Skeletal muscle satellite cell (primary cell): ENCODE results near the gene WDR91.

Source experiments
- H3K27me3 ChIP-seq: 2 replicates; pipeline ENCODE4 v1.7.0; 2013; ENCODE audit warnings: low read length; ENCODE audit not compliant: control insufficient read depth, insufficient read depth
- H3K36me3 ChIP-seq: 2 replicates; pipeline ENCODE4 v1.7.0; 2013; ENCODE audit warnings: mild to moderate bottlenecking, control low read depth, low read length; ENCODE audit not compliant: insufficient read depth
- H3K4me1 ChIP-seq: 2 replicates; pipeline ENCODE4 v1.7.0; 2013; ENCODE audit warnings: low read length; ENCODE audit not compliant: control insufficient read depth, insufficient read depth
- H3K4me2 ChIP-seq: 2 replicates; pipeline ENCODE4 v1.7.0; 2013; ENCODE audit warnings: mild to moderate bottlenecking, low read length
- H3K4me3 ChIP-seq: 2 replicates; pipeline ENCODE4 v1.7.0; 2013; ENCODE audit warnings: low read length
- H3K9ac ChIP-seq: 2 replicates; pipeline ENCODE4 v1.7.0; 2013; ENCODE audit warnings: mild to moderate bottlenecking, low read depth, low read length, moderate library complexity
- H3K9me3 ChIP-seq: replicated peaks from 2 replicates; pipeline ENCODE4 v1.7.0; 2013; ENCODE audit warnings: mild to moderate bottlenecking, control low read depth, low read length

Gene WDR91

DNA sequence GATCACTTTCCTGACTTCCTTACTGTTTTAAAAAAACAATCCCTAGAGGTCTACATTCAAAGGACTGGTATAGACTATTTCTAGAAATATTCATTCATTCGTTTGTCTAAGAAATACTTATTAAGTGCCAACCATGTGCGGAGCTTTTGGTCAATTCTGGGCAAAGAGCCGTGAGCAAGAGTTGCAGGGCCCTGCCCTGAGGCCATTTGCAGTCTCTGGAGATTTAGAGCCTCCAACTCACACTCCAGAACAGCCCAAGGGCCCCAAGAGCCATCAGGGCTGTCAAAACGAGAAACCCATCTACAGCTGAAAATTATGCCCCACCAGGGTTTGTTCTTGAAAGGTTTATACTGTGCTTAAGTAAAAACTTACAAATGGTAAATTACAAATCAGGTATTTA lies 16.2 kb downstream of the WDR91 start:
- Histone ChIP-seq H3K4me3 (no peak overlapping the region), H3K4me2 (no peak overlapping the region), H3K4me1 (no peaks in the 10 kb centered on the region), H3K27me3 (no peaks in the 10 kb centered on the region), H3K9me3 (no peaks in the 10 kb centered on the region), H3K9ac (no peak overlapping the region), H3K36me3 (peaks cover 36% of the 10 kb centered on the region)

DNA sequence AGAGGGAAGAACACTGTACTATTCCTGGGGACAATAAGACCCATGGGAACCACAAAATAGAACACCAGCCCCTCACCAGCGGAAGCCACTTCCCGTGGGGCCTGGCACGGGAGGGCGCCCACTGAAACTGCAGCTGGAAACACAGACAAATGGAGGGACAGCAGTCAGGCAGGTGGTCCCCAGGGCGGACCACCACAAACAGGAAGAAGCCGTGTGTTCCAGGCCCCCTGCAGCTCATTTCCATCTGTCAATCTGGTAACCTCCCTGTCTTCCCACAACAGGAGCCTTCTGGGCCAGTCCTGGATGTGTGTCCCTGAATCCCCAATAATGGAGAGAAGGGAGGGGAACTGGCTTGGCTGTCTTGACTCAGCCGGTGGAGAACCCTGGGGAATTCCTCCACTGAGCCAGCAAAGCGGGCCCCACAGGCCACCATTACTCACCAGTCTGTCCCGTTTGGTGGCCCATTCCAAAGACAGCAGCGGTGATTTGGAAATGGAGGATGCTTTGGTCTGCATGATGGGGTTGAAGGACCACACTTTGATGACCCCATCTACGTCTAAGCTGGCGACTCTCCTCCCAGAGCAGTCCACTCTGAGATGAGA lies 16.7 kb downstream of the WDR91 start:
- Histone ChIP-seq H3K9ac (no peak overlapping the region), H3K4me3 (no peak overlapping the region), H3K4me1 (no peaks in the 10 kb centered on the region), H3K36me3 (peaks cover 36% of the 10 kb centered on the region), H3K9me3 (no peaks in the 10 kb centered on the region), H3K27me3 (no peaks in the 10 kb centered on the region), H3K4me2 (no peak overlapping the region)

DNA sequence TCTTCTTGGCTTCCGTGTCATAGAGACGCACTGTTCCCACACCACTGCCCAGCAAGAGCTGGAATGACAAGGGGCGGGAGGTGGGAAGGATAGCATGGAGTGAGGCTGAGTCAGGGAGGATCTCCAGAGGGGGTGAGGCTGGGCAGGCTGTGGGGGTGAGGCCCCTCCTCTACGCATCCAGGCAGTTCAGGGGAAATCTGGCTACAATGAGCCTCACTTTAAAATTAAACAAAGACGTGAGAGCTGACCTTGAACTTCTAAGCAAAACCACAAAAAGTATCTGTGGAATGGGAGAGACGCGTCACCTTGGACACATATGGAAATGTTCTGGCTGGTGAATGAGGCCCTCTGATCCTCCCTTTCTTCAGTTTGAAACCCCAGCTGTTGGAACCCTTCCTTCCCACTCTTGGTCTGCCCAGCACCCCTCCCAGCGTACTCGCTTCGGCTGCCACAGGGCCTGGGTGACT lies 17.7 kb downstream of the WDR91 start:
- H3K4me1 ChIP-seq, result no peaks in the 10 kb centered on the region
- H3K9me3 ChIP-seq, result no peaks in the 10 kb centered on the region
- no peak overlapping the region for H3K4me3 ChIP-seq
- H3K36me3 ChIP-seq, result peaks cover 34% of the 10 kb centered on the region
- no peak overlapping the region for H3K9ac ChIP-seq
- no peaks in the 10 kb centered on the region for H3K27me3 ChIP-seq
- no peak overlapping the region for H3K4me2 ChIP-seq

DNA sequence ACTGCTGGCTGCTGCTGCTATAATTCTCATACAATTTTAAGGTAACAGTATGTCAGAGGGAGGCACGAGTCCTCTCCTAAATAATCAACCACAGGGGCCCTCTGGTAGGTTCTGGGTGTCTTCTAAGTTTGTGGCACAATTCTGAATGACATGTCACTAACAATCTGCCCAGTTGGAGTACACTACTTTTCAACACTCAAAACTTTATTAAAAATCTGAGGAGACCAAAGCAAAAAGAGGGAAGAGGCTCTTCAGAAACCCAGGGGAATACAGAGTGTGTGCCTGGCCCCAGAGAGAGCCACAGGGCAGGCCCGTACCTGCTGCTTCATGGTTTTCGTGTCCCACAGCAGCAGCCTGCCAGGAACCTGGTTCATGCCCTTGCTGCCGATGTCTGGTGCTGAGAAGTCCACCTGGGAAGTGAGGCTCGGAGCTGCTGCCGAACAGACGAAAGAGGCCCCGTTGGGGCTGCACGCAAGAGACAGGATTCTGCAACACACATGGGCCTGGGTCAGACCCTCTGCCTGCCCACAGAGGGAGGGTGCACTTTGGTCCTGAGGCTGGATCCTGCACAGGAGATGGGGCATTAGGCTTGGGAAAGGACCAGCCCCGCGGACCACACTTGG lies 18.3 kb downstream of the WDR91 start:
- no peaks in the 10 kb centered on the region for H3K27me3 ChIP-seq
- H3K4me3 ChIP-seq, result no peak overlapping the region
- no peaks in the 10 kb centered on the region for H3K9me3 ChIP-seq
- H3K4me2 ChIP-seq, result no peak overlapping the region
- H3K4me1 ChIP-seq, result no peaks in the 10 kb centered on the region
- no peak overlapping the region for H3K9ac ChIP-seq
- peaks cover 35% of the 10 kb centered on the region for H3K36me3 ChIP-seq

DNA sequence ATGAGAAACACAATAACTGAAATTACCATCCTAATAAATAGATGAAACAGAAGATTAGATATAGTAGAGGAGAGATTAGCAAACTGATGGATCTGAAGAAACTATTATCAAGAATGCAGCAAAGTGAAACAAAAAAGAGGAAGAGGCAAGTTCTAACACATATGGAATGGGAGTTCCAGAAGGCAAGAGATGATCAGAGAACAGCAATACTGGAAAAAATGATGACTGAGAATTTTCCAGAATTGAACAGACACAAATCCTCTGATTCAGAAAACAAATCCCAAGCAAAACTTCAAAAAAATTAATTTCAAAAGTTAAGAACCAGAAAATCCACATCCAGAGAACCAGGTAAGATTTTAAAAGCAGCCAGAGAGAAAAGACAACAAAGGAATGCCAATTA lies 20.6 kb downstream of the WDR91 start:
- H3K9ac ChIP-seq, result no peak overlapping the region
- no peak overlapping the region for H3K4me2 ChIP-seq
- no peaks in the 10 kb centered on the region for H3K4me1 ChIP-seq
- no peak overlapping the region for H3K4me3 ChIP-seq
- H3K9me3 ChIP-seq, result no peaks in the 10 kb centered on the region
- peaks cover 25% of the 10 kb centered on the region for H3K36me3 ChIP-seq
- no peaks in the 10 kb centered on the region for H3K27me3 ChIP-seq

DNA sequence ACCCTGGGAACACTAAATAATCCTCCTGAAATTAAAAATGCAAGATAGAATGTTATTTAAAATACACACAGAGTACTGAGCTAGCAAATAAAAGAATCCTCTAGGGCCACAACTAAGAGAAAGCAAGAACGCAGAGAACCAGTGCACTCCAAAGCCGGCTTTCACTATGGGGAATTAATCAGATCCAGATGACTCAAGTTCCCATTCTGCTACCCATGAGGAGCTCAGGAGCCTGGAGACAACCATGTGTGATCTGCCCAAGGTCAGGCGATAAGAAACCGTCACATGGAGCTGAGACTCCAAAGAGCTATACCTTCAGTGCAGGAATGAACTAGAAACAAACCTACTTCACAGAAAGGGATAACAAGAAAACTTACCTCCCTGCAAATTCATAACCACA lies 21.4 kb downstream of the WDR91 start:
- H3K9ac ChIP-seq, result no peak overlapping the region
- no peaks in the 10 kb centered on the region for H3K4me1 ChIP-seq
- no peaks in the 10 kb centered on the region for H3K27me3 ChIP-seq
- no peaks in the 10 kb centered on the region for H3K9me3 ChIP-seq
- peaks cover 26% of the 10 kb centered on the region for H3K36me3 ChIP-seq
- H3K4me2 ChIP-seq, result no peak overlapping the region
- H3K4me3 ChIP-seq, result no peak overlapping the region

DNA sequence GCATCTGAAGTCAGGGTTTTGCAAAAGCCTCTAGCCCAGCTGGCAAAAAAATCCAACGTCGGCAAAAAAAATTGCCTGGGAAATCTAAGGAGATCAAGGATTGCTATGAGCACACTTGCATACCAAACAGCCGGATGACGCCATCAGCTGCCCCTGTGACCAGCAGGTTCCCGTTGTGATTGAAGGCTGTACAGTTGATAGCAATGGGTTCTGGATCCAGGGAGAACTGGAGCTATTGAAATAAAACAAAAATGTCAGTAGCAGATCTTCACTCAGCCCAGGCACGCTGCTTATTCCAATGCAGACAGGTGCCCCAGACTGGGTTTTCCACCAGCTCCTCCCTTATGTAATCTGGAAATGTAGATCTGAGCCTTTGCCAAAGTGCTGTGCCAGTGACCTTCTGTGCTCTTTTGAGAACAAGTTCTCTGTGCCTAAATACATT lies 22.1 kb downstream of the WDR91 start:
- no peak overlapping the region for H3K4me3 ChIP-seq
- no peaks in the 10 kb centered on the region for H3K4me1 ChIP-seq
- no peaks in the 10 kb centered on the region for H3K27me3 ChIP-seq
- H3K9ac ChIP-seq, result no peak overlapping the region
- no peak overlapping the region for H3K4me2 ChIP-seq
- no peaks in the 10 kb centered on the region for H3K9me3 ChIP-seq
- peaks cover 24% of the 10 kb centered on the region for H3K36me3 ChIP-seq

DNA sequence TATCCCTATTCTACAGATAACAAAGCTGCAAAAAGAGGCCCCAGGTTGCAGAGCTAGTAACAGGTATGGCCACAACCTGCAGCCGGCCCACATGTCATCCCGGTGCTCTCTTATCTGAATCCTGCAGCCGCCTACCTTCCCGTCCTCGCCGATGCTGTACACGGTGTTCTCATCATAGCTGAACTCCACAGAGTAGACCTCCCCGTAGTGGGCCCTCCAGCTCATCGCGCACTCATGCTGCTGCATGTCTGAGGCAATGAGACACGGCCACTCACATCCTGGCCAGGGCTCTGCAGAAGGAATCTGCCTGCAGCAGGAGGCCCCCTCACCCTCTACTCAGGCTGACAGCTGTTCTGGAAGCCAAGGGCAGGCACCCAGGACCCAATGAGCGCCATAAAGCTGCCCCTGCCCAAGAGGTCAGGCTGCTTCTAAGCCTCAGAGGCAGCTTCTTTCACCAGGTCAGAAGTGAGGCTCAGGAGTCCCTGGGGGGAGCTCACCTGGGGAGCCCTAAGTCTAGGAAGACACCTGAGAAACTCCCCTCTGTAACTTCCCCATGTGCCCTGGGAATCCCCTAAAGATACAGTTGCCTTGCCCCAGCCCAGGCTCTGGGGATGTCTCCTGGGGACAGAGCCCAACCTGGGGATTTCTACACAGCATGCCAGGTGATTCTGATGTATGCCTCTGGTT lies 22.9 kb downstream of the WDR91 start:
- H3K9ac ChIP-seq, result no peak overlapping the region
- no peak overlapping the region for H3K4me3 ChIP-seq
- H3K9me3 ChIP-seq, result no peaks in the 10 kb centered on the region
- peaks cover 27% of the 10 kb centered on the region for H3K36me3 ChIP-seq
- H3K4me2 ChIP-seq, result no peak overlapping the region
- H3K4me1 ChIP-seq, result no peaks in the 10 kb centered on the region
- no peaks in the 10 kb centered on the region for H3K27me3 ChIP-seq

DNA sequence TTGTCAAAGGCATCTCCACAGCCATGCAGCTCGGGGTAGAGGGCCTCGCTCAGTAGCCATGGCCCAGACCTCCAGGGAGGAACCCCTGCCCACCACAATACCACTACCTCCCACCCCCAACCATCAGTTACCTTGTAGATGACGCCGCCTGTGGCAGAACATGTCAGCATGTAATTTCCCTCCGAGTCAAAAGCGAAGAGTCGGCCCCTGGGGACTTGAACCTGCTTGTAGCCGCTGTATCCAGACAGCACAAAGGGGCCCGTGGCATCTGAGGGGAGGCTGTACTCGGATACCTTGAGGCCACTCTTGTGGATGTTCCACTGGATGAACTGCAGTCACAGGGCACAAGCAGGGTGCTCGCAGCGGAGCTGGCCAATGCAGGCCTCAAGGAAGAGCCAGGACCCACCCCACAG lies 24.5 kb downstream of the WDR91 start:
- H3K36me3 ChIP-seq, result peaks cover 34% of the 10 kb centered on the region
- H3K4me2 ChIP-seq, result no peak overlapping the region
- H3K9ac ChIP-seq, result no peak overlapping the region
- no peaks in the 10 kb centered on the region for H3K4me1 ChIP-seq
- no peaks in the 10 kb centered on the region for H3K27me3 ChIP-seq
- H3K9me3 ChIP-seq, result peaks cover 14% of the 10 kb centered on the region
- no peak overlapping the region for H3K4me3 ChIP-seq

DNA sequence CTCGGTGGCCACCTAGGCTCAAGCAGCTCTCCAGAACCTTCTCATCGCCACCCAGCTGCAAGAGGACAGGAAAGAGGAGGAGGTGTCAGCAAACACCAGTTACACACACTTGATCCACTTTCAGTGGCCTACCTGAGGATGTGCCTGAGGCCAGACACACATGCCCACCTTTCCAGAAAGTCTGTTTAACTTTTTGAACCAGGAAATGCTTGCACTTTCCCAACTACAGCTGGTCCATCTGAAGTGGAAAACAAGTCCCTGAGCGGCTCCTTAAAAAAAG lies 25.1 kb downstream of the WDR91 start:
- no peaks in the 10 kb centered on the region for H3K27me3 ChIP-seq
- no peaks in the 10 kb centered on the region for H3K4me1 ChIP-seq
- peaks cover 17% of the 10 kb centered on the region for H3K9me3 ChIP-seq
- H3K9ac ChIP-seq, result no peak overlapping the region
- peaks cover 37% of the 10 kb centered on the region for H3K36me3 ChIP-seq
- H3K4me2 ChIP-seq, result no peak overlapping the region
- H3K4me3 ChIP-seq, result no peak overlapping the region

DNA sequence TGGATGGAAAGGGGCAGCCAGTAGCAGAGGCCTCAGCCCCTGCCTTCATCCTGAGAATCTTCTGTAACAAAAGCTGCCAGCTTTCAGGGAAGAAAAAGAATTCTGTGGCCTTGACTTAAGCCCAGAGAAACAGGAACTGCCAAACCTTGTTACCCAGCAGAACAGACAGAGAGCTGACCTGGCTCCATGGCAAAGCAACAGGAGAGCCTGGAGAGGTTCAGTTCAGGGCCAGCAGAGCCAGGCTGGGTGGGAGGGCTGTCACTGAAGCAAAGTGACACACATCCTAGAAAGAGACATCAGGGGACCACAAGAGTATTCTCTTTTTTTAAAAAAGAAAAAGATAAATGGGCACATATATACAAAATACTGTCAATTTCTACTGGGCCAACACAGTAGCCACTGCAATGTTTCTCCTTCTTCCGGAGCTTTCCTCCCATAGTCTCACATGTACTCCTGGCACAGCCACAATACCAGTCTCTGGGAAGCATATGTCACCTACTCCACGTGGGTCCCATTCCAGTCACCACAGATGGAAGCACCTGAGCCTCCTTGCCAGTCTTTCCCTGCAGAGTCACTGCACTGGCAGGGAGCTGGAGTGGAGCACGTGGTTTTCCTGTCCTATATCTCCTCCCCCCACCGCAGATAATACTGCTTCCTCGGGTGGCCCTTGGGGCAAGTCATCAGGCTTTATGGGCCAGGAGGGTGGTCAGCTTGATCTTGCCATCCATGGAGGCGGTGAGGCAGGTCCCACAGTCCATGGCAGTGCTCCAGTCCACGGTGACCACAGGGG lies 25.7 kb downstream of the WDR91 start:
- Histone ChIP-seq H3K4me1 (no peaks in the 10 kb centered on the region), H3K4me2 (no peak overlapping the region), H3K4me3 (no peak overlapping the region), H3K27me3 (no peaks in the 10 kb centered on the region), H3K9ac (no peak overlapping the region), H3K36me3 (peaks cover 37% of the 10 kb centered on the region), H3K9me3 (peaks cover 20% of the 10 kb centered on the region)
